Activated naive CD8-positive, alpha-beta T cell treated with anti-CD3 and anti-CD28 coated beads, Interleukin-2, amount 50 U/mL, for 24 hours (primary cell): ENCODE measurements around the gene SAMD15.
"Not testable (repeated sequence)": the region's sequence is repeated elsewhere in the genome, so short reads cannot be mapped to it uniquely, and the experiment has no call there.

Experiments
- ATAC-seq: fragments of 150-1000 bp; cut with Tn5 transposase; one replicate; pipeline ENCODE4 v1.10.0; 2021
- DNase-seq: peaks from one replicate; pipeline ENCODE4 v3.0.0; 2021
- H3K27ac Mint-ChIP-seq: one replicate; pipeline ENCODE4 v1.8.0; 2021; ENCODE audit warnings: mild to moderate bottlenecking, mixed read lengths
- H3K27me3 Mint-ChIP-seq: one replicate; pipeline ENCODE4 v1.8.0; 2021; ENCODE audit warnings: mixed read lengths
- H3K36me3 Mint-ChIP-seq: one replicate; pipeline ENCODE4 v1.8.0; 2021; ENCODE audit warnings: low read depth, mixed read lengths
- H3K4me1 Mint-ChIP-seq: one replicate; pipeline ENCODE4 v1.8.0; 2021; ENCODE audit warnings: mixed read lengths
- H3K4me3 Mint-ChIP-seq: one replicate; pipeline ENCODE4 v1.8.0; 2021; ENCODE audit warnings: mild to moderate bottlenecking, moderate library complexity, mixed read lengths
- H3K9me3 Mint-ChIP-seq: one replicate; pipeline ENCODE4 v1.8.0; 2021; ENCODE audit warnings: mixed read lengths

The SAMD15 gene

GRCh38 chr14:77407158-77407557 is 30.0 kb downstream of the SAMD15 start:
- DNase-seq (no peak), ATAC-seq (no peak)
- no peak overlapping the region for H3K27ac Mint-ChIP-seq
- H3K9me3 Mint-ChIP-seq, result no peaks in the 10 kb centered on the region
- no peak overlapping the region for H3K4me3 Mint-ChIP-seq
- no peaks in the 10 kb centered on the region for H3K27me3 Mint-ChIP-seq
- H3K4me1 Mint-ChIP-seq, result peaks cover 11% of the 10 kb centered on the region
- H3K36me3 Mint-ChIP-seq, result no peaks in the 10 kb centered on the region

DNA sequence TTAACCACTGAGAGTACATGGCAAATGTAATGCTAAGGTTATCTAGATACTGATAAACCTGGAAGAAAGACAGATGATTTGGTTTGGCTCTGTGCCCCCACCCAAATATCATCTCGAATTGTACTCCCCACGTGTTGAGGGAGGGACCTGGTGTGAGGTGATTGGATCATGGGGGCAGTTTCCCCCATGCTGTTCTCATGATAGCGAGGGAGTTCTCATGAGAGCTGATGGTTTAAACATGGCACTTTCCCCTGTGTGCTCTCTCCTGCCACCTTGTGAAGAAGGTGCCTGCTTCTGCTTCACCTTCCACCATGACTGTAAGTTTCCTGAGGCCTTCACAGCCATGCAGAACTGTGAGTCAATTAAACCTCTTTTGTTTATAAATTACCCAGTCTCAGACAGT is 32.0 kb downstream of the SAMD15 start:
- DNase-seq (no peak), ATAC-seq (no peak)
- Mint-ChIP-seq H3K4me3 (no peak overlapping the region), H3K27me3 (no peaks in the 10 kb centered on the region), H3K36me3 (no peaks in the 10 kb centered on the region), H3K4me1 (peaks cover 11% of the 10 kb centered on the region), H3K27ac (no peak overlapping the region), H3K9me3 (no peaks in the 10 kb centered on the region)

GRCh38 chr14:77415403-77416030 is 38.3 kb downstream of the SAMD15 start:
- H3K4me3 Mint-ChIP-seq, H3K27ac Mint-ChIP-seq, ATAC-seq, H3K4me1 Mint-ChIP-seq, DNase-seq, H3K27me3 Mint-ChIP-seq: not testable (repeated sequence)
- H3K9me3 Mint-ChIP-seq, result peaks cover 22% of the 10 kb centered on the region
- H3K36me3 Mint-ChIP-seq, result peaks cover 12% of the 10 kb centered on the region

GRCh38 chr14:77416098-77416497 is 38.9 kb downstream of the SAMD15 start:
- peaks cover 14% of the 10 kb centered on the region for H3K36me3 Mint-ChIP-seq
- not testable (repeated sequence) for ATAC-seq, H3K27me3 Mint-ChIP-seq, DNase-seq, H3K4me3 Mint-ChIP-seq, H3K27ac Mint-ChIP-seq, H3K4me1 Mint-ChIP-seq
- H3K9me3 Mint-ChIP-seq, result peaks cover 25% of the 10 kb centered on the region

GRCh38 chr14:77416836-77417235 is 39.7 kb downstream of the SAMD15 start:
- no peak for DNase-seq
- Mint-ChIP-seq H3K36me3 (peaks cover 21% of the 10 kb centered on the region), H3K4me1 (no peaks in the 10 kb centered on the region), H3K27ac (no peak overlapping the region), H3K4me3 (no peak overlapping the region), H3K9me3 (peaks cover 32% of the 10 kb centered on the region), H3K27me3 (peaks cover 1% of the 10 kb centered on the region)
- no peak for ATAC-seq

DNA sequence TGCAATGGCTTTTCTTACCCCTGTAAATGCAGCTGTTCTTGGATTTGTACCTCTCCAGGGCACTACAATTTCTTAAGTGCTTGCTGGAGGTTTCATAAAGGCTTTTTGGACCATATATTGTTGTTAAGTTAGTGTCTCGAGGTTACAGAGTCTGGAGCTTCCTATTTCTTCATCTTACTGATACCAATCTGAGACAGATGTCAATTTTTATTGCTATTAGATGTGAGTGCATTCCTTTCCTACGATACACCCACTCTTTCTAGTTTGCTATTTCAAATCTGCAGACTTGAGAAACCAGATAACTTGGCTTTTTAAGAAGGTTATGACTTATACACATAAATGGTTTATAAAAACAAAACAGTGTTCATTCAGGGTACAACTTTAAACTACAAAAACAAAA is 44.0 kb downstream of the SAMD15 start:
- Mint-ChIP-seq H3K4me1 (no peaks in the 10 kb centered on the region), H3K9me3 (peaks cover 33% of the 10 kb centered on the region), H3K36me3 (peaks cover 52% of the 10 kb centered on the region), H3K27ac (no peak overlapping the region), H3K27me3 (peaks cover 1% of the 10 kb centered on the region), H3K4me3 (no peak overlapping the region)
- no peak for DNase-seq
- no peak for ATAC-seq

DNA sequence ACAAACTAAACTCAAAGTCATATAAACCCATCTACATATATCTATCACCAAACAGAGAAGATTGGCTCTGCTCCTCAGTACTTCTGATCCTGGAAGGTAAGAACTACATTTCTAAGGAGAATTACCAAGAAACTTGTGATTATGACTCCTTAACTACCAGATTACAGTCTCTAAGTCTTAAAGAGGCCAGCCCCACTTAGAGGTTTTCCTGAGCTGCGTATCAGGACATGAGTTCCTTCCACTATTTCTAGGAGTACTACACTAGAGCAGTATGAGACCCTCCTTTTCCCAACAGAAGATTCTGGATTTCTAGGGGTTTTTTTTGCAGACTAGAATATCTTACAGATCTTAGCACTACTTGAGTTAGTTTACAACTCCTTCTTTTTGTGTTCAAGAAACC is 46.2 kb downstream of the SAMD15 start, which contains the start of gene NOXRED1:
NOXRED1 (minus strand) TSS at position 101 of the 400 bp plus-strand sequence. CDS start 634 bp downstream, outside the sequence.
- Mint-ChIP-seq H3K9me3 (peaks cover 27% of the 10 kb centered on the region), H3K27ac (no peak within 1 kb of the TSS), H3K4me1 (no peaks in the 10 kb centered on the region), H3K36me3 (peaks cover 66% of the 10 kb centered on the region), H3K27me3 (peaks cover 1% of the 10 kb centered on the region), H3K4me3 (no peak within 1 kb of the TSS)
- ATAC-seq (no peak), DNase-seq (no peak)

DNA sequence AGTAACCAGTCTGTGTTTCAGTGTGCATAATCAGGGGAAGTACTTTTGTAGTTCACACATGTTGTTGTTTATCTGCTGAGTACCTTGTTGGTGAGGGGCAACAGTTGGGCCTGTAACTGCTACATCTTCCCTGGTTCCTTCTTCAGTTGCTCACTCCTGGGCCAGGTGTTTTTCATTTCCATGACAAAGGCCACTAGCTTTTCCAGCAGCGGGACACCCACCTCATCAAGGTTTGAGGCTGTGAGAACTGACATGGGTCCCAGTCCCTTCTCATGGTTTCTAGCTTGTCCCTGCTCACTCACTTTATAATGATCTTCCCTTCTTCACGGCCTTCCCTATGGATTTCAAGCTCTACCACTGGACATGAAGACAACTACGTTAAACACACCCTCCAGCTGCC is 47.7 kb downstream of the SAMD15 start:
- H3K36me3 Mint-ChIP-seq, result peaks cover 70% of the 10 kb centered on the region
- no peaks in the 10 kb centered on the region for H3K27me3 Mint-ChIP-seq
- no peak overlapping the region for H3K4me3 Mint-ChIP-seq
- DNase-seq, result no peak
- H3K9me3 Mint-ChIP-seq, result peaks cover 17% of the 10 kb centered on the region
- H3K4me1 Mint-ChIP-seq, result no peaks in the 10 kb centered on the region
- no peak for ATAC-seq
- H3K27ac Mint-ChIP-seq, result no peak overlapping the region

DNA sequence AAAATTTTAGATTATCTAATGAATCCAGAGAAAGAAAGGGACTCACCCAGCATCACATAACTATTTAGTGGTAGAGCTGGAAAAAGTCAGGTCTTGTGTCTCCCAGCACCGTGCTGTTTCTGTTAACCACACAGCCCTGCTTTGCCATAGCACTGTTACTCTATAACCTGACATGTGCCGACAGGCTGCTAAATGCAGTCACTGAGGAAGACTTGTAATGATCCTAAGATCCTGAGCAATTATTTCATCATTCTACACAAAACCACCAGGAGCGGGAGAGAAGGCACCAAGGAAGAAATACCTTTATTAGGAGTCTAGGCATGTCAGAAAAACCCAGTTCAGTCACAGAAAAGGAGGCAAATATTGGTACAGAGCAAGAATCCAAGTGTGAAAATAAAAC is 49.2 kb downstream of the SAMD15 start:
- Mint-ChIP-seq H3K27me3 (no peaks in the 10 kb centered on the region), H3K36me3 (peaks cover 65% of the 10 kb centered on the region), H3K9me3 (peaks cover 5% of the 10 kb centered on the region), H3K4me3 (no peak overlapping the region), H3K4me1 (no peaks in the 10 kb centered on the region), H3K27ac (no peak overlapping the region)
- ATAC-seq, result no peak
- DNase-seq, result no peak

- Mint-ChIP-seq H3K27ac (no peak overlapping the region), H3K36me3 (peaks cover 33% of the 10 kb centered on the region), H3K4me3 (no peak overlapping the region), H3K9me3 (no peaks in the 10 kb centered on the region), H3K4me1 (no peaks in the 10 kb centered on the region), H3K27me3 (no peaks in the 10 kb centered on the region)
- DNase-seq (no peak), ATAC-seq (no peak)
Measured at GRCh38 chr14:77436042-77436441, 58.9 kb downstream of the SAMD15 start.

- H3K4me1 Mint-ChIP-seq, result no peaks in the 10 kb centered on the region
- ATAC-seq, result no peak
- no peaks in the 10 kb centered on the region for H3K27me3 Mint-ChIP-seq
- peaks cover 34% of the 10 kb centered on the region for H3K36me3 Mint-ChIP-seq
- H3K4me3 Mint-ChIP-seq, result no peak overlapping the region
- H3K9me3 Mint-ChIP-seq, result no peaks in the 10 kb centered on the region
- DNase-seq, result no peak
- no peak overlapping the region for H3K27ac Mint-ChIP-seq
Measured at GRCh38 chr14:77438596-77438995, 61.4 kb downstream of the SAMD15 start.

- Mint-ChIP-seq H3K27ac (no peak overlapping the region), H3K27me3 (no peaks in the 10 kb centered on the region), H3K4me1 (no peaks in the 10 kb centered on the region), H3K9me3 (no peaks in the 10 kb centered on the region), H3K36me3 (peaks cover 28% of the 10 kb centered on the region), H3K4me3 (no peak overlapping the region)
- DNase-seq (no peak), ATAC-seq (no peak)
Measured at GRCh38 chr14:77439861-77440260, 62.7 kb downstream of the SAMD15 start.
